ENCODE data around the gene CPT1C. TPM values are rescaled to one million over a fixed set of nuclear protein-coding genes. Genes with fewer than 3 reads are reported as not detected.
A peak's percentile ranks its signal among the peaks of the same experiment; 100 is the strongest.

The CPT1C gene
- total RNA-seq, 6 donors from 2014 or later = 0.46 to 17.2 (median 4.6) TPM; not detected in 2

DNA sequence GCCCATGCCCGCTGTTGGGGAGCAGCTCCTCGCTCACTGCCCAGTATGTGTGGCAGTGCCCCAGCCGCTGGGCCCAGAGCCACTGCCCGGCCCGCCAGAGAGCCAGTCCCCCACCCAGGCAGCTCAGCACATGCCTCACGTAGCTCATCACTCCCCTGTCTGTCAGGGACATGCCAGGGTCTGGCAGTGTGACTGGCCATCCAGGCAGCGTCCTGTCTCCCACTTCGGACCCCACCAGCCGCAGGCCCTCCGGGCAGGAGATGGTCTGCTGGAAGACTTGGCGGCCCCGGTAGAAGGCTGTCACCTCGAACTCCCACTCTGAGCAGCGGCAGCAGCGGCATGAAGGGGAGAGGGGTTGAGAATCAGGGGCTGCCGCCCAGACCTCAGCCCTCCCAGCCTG lies 28.9 kb upstream of the CPT1C start:
- Histone ChIP-seq H3K27ac (no peak overlapping the region), H3K36me3 (peaks cover 10 to 63% (median 57%) of the 10 kb centered on the region in 4 donors), H3K27me3 (no peaks in the 10 kb centered on the region), H3K4me3 (no peak overlapping the region), H3K4me1 (peaks cover 17 to 29% (median 20%) of the 10 kb centered on the region in 4 donors), H3K9me3 (no peaks in the 10 kb centered on the region)
- 96 to 100% methylated on average over 1 to 16 of the region's 16 CpGs for WGBS, 2 donors
- TF ChIP-seq CTCF (IDR thresholded peaks at IDR 0.05) = no peak
- TF ChIP-seq POLR2A (IDR thresholded peaks at IDR 0.05) = no peak
- TF ChIP-seq EP300 (IDR thresholded peaks at IDR 0.05) = no peak
- no peak for TF ChIP-seq POLR2AphosphoS5 (IDR thresholded peaks at IDR 0.05)
- ATAC-seq (ENCODE audit: low FRiP score in 2 of 2) (no peak), DNase-seq (peak in 1 of 2 donors; percentile 69)

DNA sequence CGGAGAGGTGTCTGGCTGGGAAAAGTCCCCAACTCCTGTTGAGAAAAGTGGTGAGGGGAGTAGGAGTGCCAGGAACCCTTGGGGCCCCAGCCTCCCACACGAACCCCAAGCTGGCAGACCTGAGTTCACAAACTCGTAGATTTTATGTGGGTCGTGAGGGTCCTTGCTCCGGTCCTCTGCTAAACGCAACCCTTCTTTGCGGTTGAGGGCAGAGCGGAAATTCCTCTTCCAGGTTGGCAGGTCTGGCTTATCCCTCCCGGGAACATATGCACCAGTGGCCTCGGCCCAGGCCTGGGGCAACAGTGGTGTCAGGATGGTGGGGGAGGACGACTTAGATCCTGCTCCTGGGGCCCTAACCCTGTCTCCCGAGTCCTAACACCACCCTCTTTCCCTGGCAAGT lies 27.7 kb upstream of the CPT1C start:
- Histone ChIP-seq H3K9me3 (no peaks in the 10 kb centered on the region), H3K4me3 (peak overlapping the region in 2 of 4 donors; percentile 72 to 73), H3K36me3 (peaks cover 10 to 51% (median 45%) of the 10 kb centered on the region in 4 donors), H3K4me1 (peaks cover 17 to 29% (median 20%) of the 10 kb centered on the region in 4 donors), H3K27ac (peak overlapping the region in 3 of 4 donors; percentile 82 to 93 (median 90)), H3K27me3 (no peaks in the 10 kb centered on the region)
- WGBS, 2 donors = 83 to 91% methylated on average over 7 to 12 of the region's 12 CpGs
- no peak for ATAC-seq (ENCODE audit: low FRiP score in 2 of 2)
- DNase-seq = peak in 1 of 2 donors; percentile 15
- TF ChIP-seq POLR2A (IDR thresholded peaks at IDR 0.05) (no peak), EP300 (IDR thresholded peaks at IDR 0.05) (no peak), POLR2AphosphoS5 (IDR thresholded peaks at IDR 0.05) (no peak), CTCF (IDR thresholded peaks at IDR 0.05) (no peak)

GRCh38 chr19:49664171-49665035 lies 26.5 kb upstream of the CPT1C start:
- peak; percentile 92 for ATAC-seq (ENCODE audit: low FRiP score in 2 of 2)
- Histone ChIP-seq H3K27me3 (no peaks in the 10 kb centered on the region), H3K36me3 (peaks cover 4 to 39% (median 33%) of the 10 kb centered on the region in 4 donors), H3K9me3 (no peaks in the 10 kb centered on the region), H3K4me3 (peak overlapping the region; percentile 63 to 80 (median 72)), H3K4me1 (peaks cover 17 to 29% (median 20%) of the 10 kb centered on the region in 4 donors), H3K27ac (peak overlapping the region; percentile 82 to 93 (median 86))
- DNase-seq = peak; percentile 94 to 97
- TF ChIP-seq EP300 (IDR thresholded peaks at IDR 0.05) (no peak), POLR2A (IDR thresholded peaks at IDR 0.05) (peak in 2 of 4 donors; percentile 48 to 69), POLR2AphosphoS5 (IDR thresholded peaks at IDR 0.05) (peak; percentile 52 to 88), CTCF (IDR thresholded peaks at IDR 0.05) (peak in 5 of 6 experiments; percentile 38 to 70 (median 47))
- WGBS, 2 donors = 0 to 1% methylated on average over 23 to 43 of the region's 53 CpGs

DNA sequence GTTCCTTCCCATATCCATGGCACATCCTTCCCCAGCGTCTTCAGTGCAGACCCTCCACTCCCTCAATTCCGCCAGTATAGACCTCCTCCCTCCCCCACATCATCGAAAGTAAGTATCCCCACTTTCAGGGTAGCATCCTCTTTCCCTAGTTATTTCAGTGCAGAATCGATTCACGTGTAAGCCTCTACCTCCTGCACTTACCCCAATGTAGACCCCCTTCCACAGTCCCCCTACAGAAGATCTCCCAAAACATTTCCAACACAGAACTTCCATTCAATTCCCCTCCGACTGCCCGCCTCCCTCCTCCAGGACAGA lies 25.9 kb upstream of the CPT1C start:
- Histone ChIP-seq H3K9me3 (no peaks in the 10 kb centered on the region), H3K36me3 (peaks cover 3 to 33% (median 29%) of the 10 kb centered on the region in 4 donors), H3K4me1 (peaks cover 17 to 29% (median 20%) of the 10 kb centered on the region in 4 donors), H3K27me3 (no peaks in the 10 kb centered on the region), H3K27ac (peak overlapping the region; percentile 82 to 93 (median 86)), H3K4me3 (peak overlapping the region; percentile 63 to 80 (median 72))
- ATAC-seq (ENCODE audit: low FRiP score in 2 of 2) (no peak), DNase-seq (no peak)
- TF ChIP-seq POLR2A (IDR thresholded peaks at IDR 0.05) (no peak), CTCF (IDR thresholded peaks at IDR 0.05) (no peak), POLR2AphosphoS5 (IDR thresholded peaks at IDR 0.05) (no peak), EP300 (IDR thresholded peaks at IDR 0.05) (no peak)
- WGBS, 2 donors = 0 to 1% methylated on average over 7 of the region's 7 CpGs

All from upper lobe of left lung (tissue), 6 donors.